Omental fat pad (tissue), 4 donors: ENCODE results near the gene EFCAB12. TPM values are rescaled to one million over a fixed set of nuclear protein-coding genes. Genes with fewer than 3 reads are reported as not detected.
A peak's percentile ranks its signal among the peaks of the same experiment; 100 is the strongest.

Experiments used
- ATAC-seq: fragments of 150-250 bp; one replicate; pipeline ENCODE4 v1.9.1; 2016; ENCODE audit warnings: mild to moderate bottlenecking, moderate library complexity; ENCODE audit not compliant: low FRiP score
- DNase-seq: peaks from one replicate; pipeline ENCODE4 v3.0.0-alpha.2; 2019; ENCODE audit warnings: low spot score
- CTCF ChIP-seq, 3 donors: fragments of 450-650 bp; IDR thresholded peaks; one replicate each; pipeline ENCODE4 v1.5.1; 2016 to 2017; ENCODE audit warnings: antibody characterized with exemption in 3 of 3, mild to moderate bottlenecking in 3 of 3, moderate library complexity in 2 of 3
- total RNA-seq, 4 donors: library from RNA; depleted of rRNA; stranded (reverse); fragments of >200 nt; gene quantifications; one replicate each; pipeline ENCODE4 v1.1.0, GENCODE V29; 2016

Gene EFCAB12
- total RNA-seq, 4 donors from 2014 or later: 0.24 to 2.8 (median 1.0) TPM

GRCh38 chr3:129446926-129447325, 18.5 kb upstream of the EFCAB12 start:
- no peak for ATAC-seq
- TF ChIP-seq CTCF (IDR thresholded peaks at IDR 0.05): no peak
- DNase-seq: no peak

GRCh38 chr3:129445471-129445870, 17.0 kb upstream of the EFCAB12 start:
- no peak for DNase-seq
- no peak for TF ChIP-seq CTCF (IDR thresholded peaks at IDR 0.05)
- no peak for ATAC-seq

GRCh38 chr3:129442947-129443346, 14.5 kb upstream of the EFCAB12 start:
- no peak for TF ChIP-seq CTCF (IDR thresholded peaks at IDR 0.05)
- DNase-seq (no peak), ATAC-seq (no peak)

GRCh38 chr3:129442486-129442885, 14.1 kb upstream of the EFCAB12 start:
- no peak for DNase-seq
- TF ChIP-seq CTCF (IDR thresholded peaks at IDR 0.05): no peak
- ATAC-seq: no peak

- ATAC-seq (no peak), DNase-seq (no peak)
- TF ChIP-seq CTCF (IDR thresholded peaks at IDR 0.05): no peak
These were observed 13.3 kb upstream of the EFCAB12 start for GRCh38 chr3:129441782-129442181.

GRCh38 chr3:129441215-129441614, 12.8 kb upstream of the EFCAB12 start:
- no peak for TF ChIP-seq CTCF (IDR thresholded peaks at IDR 0.05)
- DNase-seq (no peak), ATAC-seq (no peak)

- ATAC-seq: peak; percentile 54
- DNase-seq: peak; percentile 24
- TF ChIP-seq CTCF (IDR thresholded peaks at IDR 0.05): no peak
These were observed 12.3 kb upstream of the EFCAB12 start for GRCh38 chr3:129440618-129441190.
